AG04449 (cell line): Measurements from ENCODE around the gene LRP6.

Experiments used
- CTCF ChIA-PET: fragments of 350-600 bp; formaldehyde crosslinking; extraction: SDS; loops from one replicate; lab custom pipeline; 2021; ENCODE audit warnings: antibody characterized with exemption; lab: Yijun Ruan, JAX
- POLR2A ChIA-PET: fragments of 400-600, 350-600 bp; formaldehyde crosslinking; extraction: SDS; loops from one replicate; lab custom pipeline; 2020; ENCODE audit warnings: antibody characterized with exemption, inconsistent platforms; lab: Yijun Ruan, JAX
- DNase-seq: peaks from one replicate; pipeline ENCODE4 v3.0.0-alpha.2; 2010; ENCODE audit warnings: low read depth, low spot score
- H3K4me3 ChIP-seq: 2 replicates; pipeline ENCODE4 v1.5.1; 2011; ENCODE audit warnings: low read depth, mild to moderate bottlenecking, control low read depth, low read length
- TF ChIP-seq, protein P1 (sequence below): IDR thresholded peaks from one replicate; pipeline ENCODE4 v1.5.1; 2011; ENCODE audit warnings: mild to moderate bottlenecking, moderate library complexity, low read length, control low read depth, inconsistent platforms; ENCODE audit not compliant: insufficient read depth; ENCODE audit errors: missing control alignments

Gene LRP6

DNA sequence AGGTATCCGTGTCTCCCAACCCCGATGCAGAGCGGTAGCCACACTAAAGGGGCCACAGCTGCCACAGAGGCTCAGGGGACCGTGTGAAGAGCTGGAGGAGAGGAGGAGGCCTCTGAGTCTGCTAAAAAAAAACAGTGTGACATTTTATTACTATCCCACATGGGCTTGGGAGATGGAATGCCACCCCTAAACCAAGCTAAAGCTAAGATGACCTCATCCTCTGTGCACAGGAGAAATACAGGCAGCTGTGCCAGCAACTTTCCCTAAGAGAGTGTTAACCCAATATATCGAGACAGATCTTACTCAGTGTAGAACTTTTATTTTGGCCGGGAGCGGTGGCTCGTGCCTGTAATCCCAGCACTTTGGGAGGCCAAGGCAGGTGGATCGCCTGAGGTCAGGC is 178.1 kb downstream of the LRP6 start:
- TF ChIP-seq, protein P1, sequence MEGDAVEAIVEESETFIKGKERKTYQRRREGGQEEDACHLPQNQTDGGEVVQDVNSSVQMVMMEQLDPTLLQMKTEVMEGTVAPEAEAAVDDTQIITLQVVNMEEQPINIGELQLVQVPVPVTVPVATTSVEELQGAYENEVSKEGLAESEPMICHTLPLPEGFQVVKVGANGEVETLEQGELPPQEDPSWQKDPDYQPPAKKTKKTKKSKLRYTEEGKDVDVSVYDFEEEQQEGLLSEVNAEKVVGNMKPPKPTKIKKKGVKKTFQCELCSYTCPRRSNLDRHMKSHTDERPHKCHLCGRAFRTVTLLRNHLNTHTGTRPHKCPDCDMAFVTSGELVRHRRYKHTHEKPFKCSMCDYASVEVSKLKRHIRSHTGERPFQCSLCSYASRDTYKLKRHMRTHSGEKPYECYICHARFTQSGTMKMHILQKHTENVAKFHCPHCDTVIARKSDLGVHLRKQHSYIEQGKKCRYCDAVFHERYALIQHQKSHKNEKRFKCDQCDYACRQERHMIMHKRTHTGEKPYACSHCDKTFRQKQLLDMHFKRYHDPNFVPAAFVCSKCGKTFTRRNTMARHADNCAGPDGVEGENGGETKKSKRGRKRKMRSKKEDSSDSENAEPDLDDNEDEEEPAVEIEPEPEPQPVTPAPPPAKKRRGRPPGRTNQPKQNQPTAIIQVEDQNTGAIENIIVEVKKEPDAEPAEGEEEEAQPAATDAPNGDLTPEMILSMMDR = no peak
- no peak for DNase-seq
- ChIA-PET POLR2A (no interaction called here), CTCF (interaction anchor here (1.6 to 3.8 kb wide), 2 partner anchors 237 to 240 kb away, joined by 3 to 18 read pairs; no protein-coding TSS in a partner anchor)
- H3K4me3 ChIP-seq = no peak overlapping the region

DNA sequence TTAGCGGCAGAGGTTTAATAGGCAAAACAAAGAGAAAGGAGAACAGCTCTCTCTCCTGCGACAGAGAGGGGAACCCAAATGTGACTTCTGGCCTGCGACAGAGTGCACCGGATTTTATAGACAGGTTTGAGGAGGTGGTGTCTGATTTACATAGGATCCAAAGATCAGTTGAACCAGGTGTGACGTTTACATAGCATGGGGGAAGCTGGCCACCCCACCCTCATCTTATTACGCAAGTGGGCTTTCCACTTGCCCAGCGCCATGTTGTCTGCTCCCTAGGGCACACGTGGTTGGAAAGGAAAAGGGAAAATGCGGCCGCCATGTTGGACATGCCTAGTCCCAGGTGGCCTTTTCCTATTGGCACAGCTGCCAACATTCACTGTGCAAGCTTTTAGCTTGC is 178.7 kb downstream of the LRP6 start:
- H3K4me3 ChIP-seq = no peak overlapping the region
- CTCF ChIA-PET = interaction anchor here (1.3 to 3.8 kb wide), 3 partner anchors 238 to 247 kb away, joined by 3 to 18 read pairs (median 4); no protein-coding TSS in a partner anchor
- TF ChIP-seq, protein P1 = no peak
- POLR2A ChIA-PET = no interaction called here
- DNase-seq = no peak

DNA sequence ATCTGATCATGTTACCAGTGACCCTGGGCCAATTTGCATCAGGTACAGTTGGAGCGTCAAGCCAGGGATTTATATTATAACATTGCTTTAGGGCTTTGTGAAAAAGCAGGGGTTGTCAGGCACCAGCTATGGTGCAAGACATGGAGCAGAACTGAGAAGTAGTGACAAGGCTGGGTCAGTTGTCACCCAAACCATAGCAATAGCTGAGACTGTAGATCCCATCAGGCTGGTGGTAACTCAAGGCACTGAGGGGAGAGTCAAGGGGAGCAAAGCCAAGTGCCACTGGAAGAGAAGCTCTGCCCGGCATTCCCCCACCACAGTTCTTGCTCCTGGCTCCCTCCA is 179.2 kb downstream of the LRP6 start:
- TF ChIP-seq, protein P1 = no peak
- CTCF ChIA-PET = interaction anchor here (1.1 to 3.8 kb wide), 5 partner anchors 10 to 247 kb away, joined by 3 to 18 read pairs (median 4); partner anchors contain the start of gene BCL2L14
- POLR2A ChIA-PET = no interaction called here

DNA sequence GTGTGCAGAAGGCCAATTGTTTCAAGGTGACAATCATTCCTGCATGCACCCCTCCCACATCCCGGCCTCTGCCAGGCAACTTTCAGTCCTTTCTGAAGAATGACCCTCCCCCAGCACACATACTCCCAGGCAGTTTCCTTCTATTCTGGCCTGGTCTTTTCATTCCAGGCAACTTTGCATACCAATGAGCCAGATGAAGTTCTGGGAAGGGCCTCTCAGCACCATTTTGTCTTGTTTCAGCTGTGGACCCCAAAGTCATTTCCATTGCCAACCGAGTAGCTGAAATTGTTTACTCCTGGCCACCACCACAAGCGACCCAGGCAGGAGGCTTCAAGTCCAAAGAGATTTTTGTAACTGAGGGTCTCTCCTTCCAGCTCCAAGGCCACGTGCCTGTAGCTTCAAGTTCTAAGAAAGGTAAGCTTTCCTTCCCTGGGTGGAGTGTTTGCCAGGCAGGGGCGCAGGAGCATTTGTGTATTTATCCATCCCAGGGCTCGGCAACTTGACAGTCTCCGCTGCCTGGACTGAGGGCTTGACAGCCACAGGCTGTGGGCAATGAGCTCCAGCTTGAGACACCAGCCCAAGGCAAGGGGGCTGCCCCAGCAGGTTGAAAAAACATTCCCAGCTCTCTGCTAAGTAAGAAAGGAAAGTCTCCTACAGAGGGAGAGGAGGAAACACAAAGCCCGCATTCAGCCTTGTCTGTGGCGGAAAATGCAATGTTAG is 179.7 kb downstream of the LRP6 start:
- no peak overlapping the region for H3K4me3 ChIP-seq
- TF ChIP-seq, protein P1 = no peak
- ChIA-PET POLR2A (no interaction called here), CTCF (interaction anchor here (1.1 to 3.8 kb wide), 5 partner anchors 10 to 248 kb away, joined by 3 to 18 read pairs (median 4); partner anchors contain the start of gene BCL2L14)
- DNase-seq = no peak

More for the DNA sequence above, 179.2 kb downstream of the LRP6 start:
- no peak overlapping the region for H3K4me3 ChIP-seq
- no peak for DNase-seq

DNA sequence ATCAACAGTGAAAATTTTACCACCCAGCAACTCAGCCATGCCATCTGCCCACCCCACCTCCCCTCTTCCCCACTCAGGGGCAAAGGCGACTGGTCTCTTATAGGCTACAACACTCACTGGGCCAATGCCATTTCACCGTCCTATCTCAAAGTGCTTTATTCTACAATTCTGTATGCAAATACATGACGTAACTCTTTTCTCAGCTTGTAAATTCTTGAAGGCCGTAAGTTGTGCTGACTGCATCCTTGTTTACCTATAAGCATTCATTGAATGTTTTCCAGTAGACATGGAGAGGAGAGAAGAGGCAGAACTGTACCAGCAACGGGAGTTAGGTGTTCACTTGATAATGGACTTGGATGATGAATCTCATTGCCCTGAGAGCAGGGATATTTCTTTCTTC is 180.5 kb downstream of the LRP6 start:
- ChIA-PET POLR2A (no interaction called here), CTCF (interaction anchor here (1.8 to 3.8 kb wide), 2 partner anchors 9 to 242 kb away, joined by 4 to 18 read pairs; no protein-coding TSS in a partner anchor)
- no peak overlapping the region for H3K4me3 ChIP-seq
- TF ChIP-seq, protein P1 = no peak
- DNase-seq = no peak

DNA sequence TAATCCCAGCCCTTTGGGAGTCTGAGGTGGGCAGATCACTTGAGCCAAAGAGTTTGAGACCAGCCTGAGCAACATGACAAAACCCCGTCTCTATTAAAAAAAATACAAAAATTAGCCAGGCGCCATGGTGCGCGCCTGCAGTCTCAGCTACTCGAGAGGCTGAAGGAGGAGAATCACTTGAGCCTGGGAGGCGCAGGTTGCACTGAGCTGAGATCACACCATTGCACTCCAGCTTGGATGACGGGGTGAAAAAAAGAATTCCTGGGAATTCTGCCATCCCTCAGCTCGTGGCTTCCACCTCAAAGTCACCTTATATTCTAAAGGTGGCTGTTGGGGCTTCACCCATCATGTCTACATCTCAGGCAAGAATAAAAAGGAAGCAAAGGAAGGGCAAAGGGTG is 183.2 kb downstream of the LRP6 start:
- no peak overlapping the region for H3K4me3 ChIP-seq
- CTCF ChIA-PET = interaction anchor here (1.0 to 9.1 kb wide), 6 partner anchors 12 to 294 kb away, joined by 3 to 110 read pairs (median 4); no protein-coding TSS in a partner anchor
- TF ChIP-seq, protein P1 = no peak
- POLR2A ChIA-PET = no interaction called here
- DNase-seq = no peak
